Mammary epithelial cell (primary cell): Measurements from ENCODE around the gene PATE3.

ENCODE experiments used
- EZH2 ChIP-seq: IDR thresholded peaks from 2 replicates; pipeline ENCODE4 v1.6.1; 2012; ENCODE audit warnings: low read length, inconsistent platforms, borderline replicate concordance
- TF ChIP-seq, protein P1 (sequence below), 2 donors: IDR thresholded peaks in 1 of 2; conservative IDR thresholded peaks in 1 of 2; 2 replicates each; pipeline ENCODE4 v1.5.1; 2011 to 2012; ENCODE audit warnings: inconsistent platforms in 2 of 2, low read length in 2 of 2, mild to moderate bottlenecking in 2 of 2, control low read depth in 1 of 2, low read depth in 1 of 2; ENCODE audit not compliant: insufficient read depth in 1 of 2; ENCODE audit errors: extremely low read depth in 1 of 2

DNA sequence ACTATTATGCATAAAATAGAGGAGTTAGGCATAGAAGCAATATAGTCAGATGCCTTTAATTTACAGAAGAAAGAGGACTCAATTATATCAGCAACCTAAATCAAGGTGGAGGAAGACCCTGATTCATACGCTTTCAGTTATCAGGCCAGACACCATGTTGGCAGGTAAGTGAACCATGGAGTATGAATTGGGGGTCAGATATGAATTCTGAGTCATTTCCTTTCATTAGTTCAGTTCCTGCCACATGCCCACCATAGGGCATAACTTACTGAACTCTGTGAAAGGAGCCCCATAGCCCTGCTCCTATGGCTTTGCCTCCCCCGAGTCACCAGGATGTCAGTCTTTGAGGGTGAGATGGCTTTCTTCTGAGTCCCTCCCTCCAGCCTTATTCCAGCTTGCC is 24.4 kb upstream of the PATE3 start:
- TF ChIP-seq, protein P1, sequence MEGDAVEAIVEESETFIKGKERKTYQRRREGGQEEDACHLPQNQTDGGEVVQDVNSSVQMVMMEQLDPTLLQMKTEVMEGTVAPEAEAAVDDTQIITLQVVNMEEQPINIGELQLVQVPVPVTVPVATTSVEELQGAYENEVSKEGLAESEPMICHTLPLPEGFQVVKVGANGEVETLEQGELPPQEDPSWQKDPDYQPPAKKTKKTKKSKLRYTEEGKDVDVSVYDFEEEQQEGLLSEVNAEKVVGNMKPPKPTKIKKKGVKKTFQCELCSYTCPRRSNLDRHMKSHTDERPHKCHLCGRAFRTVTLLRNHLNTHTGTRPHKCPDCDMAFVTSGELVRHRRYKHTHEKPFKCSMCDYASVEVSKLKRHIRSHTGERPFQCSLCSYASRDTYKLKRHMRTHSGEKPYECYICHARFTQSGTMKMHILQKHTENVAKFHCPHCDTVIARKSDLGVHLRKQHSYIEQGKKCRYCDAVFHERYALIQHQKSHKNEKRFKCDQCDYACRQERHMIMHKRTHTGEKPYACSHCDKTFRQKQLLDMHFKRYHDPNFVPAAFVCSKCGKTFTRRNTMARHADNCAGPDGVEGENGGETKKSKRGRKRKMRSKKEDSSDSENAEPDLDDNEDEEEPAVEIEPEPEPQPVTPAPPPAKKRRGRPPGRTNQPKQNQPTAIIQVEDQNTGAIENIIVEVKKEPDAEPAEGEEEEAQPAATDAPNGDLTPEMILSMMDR (conservative IDR thresholded peaks at IDR 0.05 in 1 of 2, IDR thresholded peaks at IDR 0.05 in 1 of 2; ENCODE audit: extremely low read depth in 1 of 2, insufficient read depth in 1 of 2, low read depth in 1 of 2, low read length in 2 of 2), result no peak
- no peak for TF ChIP-seq EZH2
